ENCODE results near the gene PDCD1. TPM values are rescaled to one million over a fixed set of nuclear protein-coding genes. Genes with fewer than 3 reads are reported as not detected.

PDCD1 gene
- total and polyA plus RNA-seq, 2 experiments from 2014 or later, result not detected

- no peaks in the 10 kb centered on the region for H3K79me2 ChIP-seq (ENCODE audit: insufficient read depth)
- 0 out of 2 replicates have a peak, but pooled peaks cover 7% of the 10 kb centered on the region for H3K27me3 ChIP-seq (replicated peaks; ENCODE audit: insufficient read depth)
- 79 to 81% methylated on average over 13 to 16 of the region's 16 CpGs for WGBS, 2 experiments (ENCODE audit: low coverage in 1 of 2, low lambda C conversion rate in 2 of 2, missing lambda C conversion rate in 2 of 2)
- H3K9me2 ChIP-seq (ENCODE audit: insufficient read depth), result no peaks in the 10 kb centered on the region
- in situ Hi-C loops (cut with MboI), result no loop called here
- no peaks in the 10 kb centered on the region for H3F3A ChIP-seq (ENCODE audit: insufficient read depth)
- H3K9me3 ChIP-seq (ENCODE audit: low read depth), result no peaks in the 10 kb centered on the region
- H3K4me1 ChIP-seq (ENCODE audit: insufficient read depth), result peaks cover 8% of the 10 kb centered on the region
- no peaks in the 10 kb centered on the region for H3K36me3 ChIP-seq (ENCODE audit: low read depth)
- H4K20me1 ChIP-seq (ENCODE audit: insufficient read depth), result no peaks in the 10 kb centered on the region
- no peak for TF ChIP-seq EZH2phosphoT487 (IDR thresholded peaks at IDR 0.05; ENCODE audit: insufficient read depth, low read depth)
- TF ChIP-seq EZH2 (IDR thresholded peaks at IDR 0.05; ENCODE audit: insufficient read depth, poor library complexity, severe bottlenecking), result no peak
- no peak overlapping the region for H3K27ac ChIP-seq
- no peak for DNase-seq
- H2AFZ ChIP-seq, result no peak overlapping the region
- H3K4me2 ChIP-seq (ENCODE audit: unreplicated experiment), result no peak overlapping the region
- H3K4me3 ChIP-seq, result no peak overlapping the region
- H3K9ac ChIP-seq, result no peak overlapping the region
These were observed 34.6 kb upstream of the PDCD1 start for GRCh38 chr2:241893265-241893664.

GRCh38 chr2:241892299-241893137 lies 33.8 kb upstream of the PDCD1 start:
- TF ChIP-seq EZH2 (IDR thresholded peaks at IDR 0.05; ENCODE audit: insufficient read depth, poor library complexity, severe bottlenecking) (no peak), EZH2phosphoT487 (IDR thresholded peaks at IDR 0.05; ENCODE audit: insufficient read depth, low read depth) (0 out of 2 replicates have a peak, but pooled peaks have one; percentile 59)
- Histone ChIP-seq H3K79me2 (ENCODE audit: insufficient read depth) (no peaks in the 10 kb centered on the region), H3K9me3 (ENCODE audit: low read depth) (no peaks in the 10 kb centered on the region), H3F3A (ENCODE audit: insufficient read depth) (no peaks in the 10 kb centered on the region), H3K9me2 (ENCODE audit: insufficient read depth) (no peaks in the 10 kb centered on the region), H2AFZ (no peak overlapping the region), H4K20me1 (ENCODE audit: insufficient read depth) (no peaks in the 10 kb centered on the region), H3K4me3 (no peak overlapping the region), H3K4me2 (ENCODE audit: unreplicated experiment) (no peak overlapping the region), H3K27ac (no peak overlapping the region), H3K36me3 (ENCODE audit: low read depth) (no peaks in the 10 kb centered on the region), H3K27me3 (replicated peaks; ENCODE audit: insufficient read depth) (peaks cover 7% of the 10 kb centered on the region; the same call in 1 of the 2 replicates), H3K9ac (no peak overlapping the region), H3K4me1 (ENCODE audit: insufficient read depth) (peaks cover 8% of the 10 kb centered on the region)
- peak; percentile 59 for DNase-seq
- in situ Hi-C loops (cut with MboI), result no loop called here
- 48% methylated on average over 22 of the region's 22 CpGs for WGBS, 2 experiments (ENCODE audit: low coverage in 1 of 2, low lambda C conversion rate in 2 of 2, missing lambda C conversion rate in 2 of 2)

- H3K27ac ChIP-seq, result no peak overlapping the region
- 60 to 72% methylated on average over 3 of the region's 3 CpGs for WGBS, 2 experiments (ENCODE audit: low coverage in 1 of 2, low lambda C conversion rate in 2 of 2, missing lambda C conversion rate in 2 of 2)
- H3K4me1 ChIP-seq (ENCODE audit: insufficient read depth), result peaks cover 8% of the 10 kb centered on the region
- TF ChIP-seq EZH2 (IDR thresholded peaks at IDR 0.05; ENCODE audit: insufficient read depth, poor library complexity, severe bottlenecking), result no peak
- no peak for TF ChIP-seq EZH2phosphoT487 (IDR thresholded peaks at IDR 0.05; ENCODE audit: insufficient read depth, low read depth)
- H2AFZ ChIP-seq, result no peak overlapping the region
- H3K27me3 ChIP-seq (replicated peaks; ENCODE audit: insufficient read depth), result peaks cover 7% of the 10 kb centered on the region; the same call in 1 of the 2 replicates
- no peak overlapping the region for H3K4me3 ChIP-seq
- no peak overlapping the region for H3K9ac ChIP-seq
- H4K20me1 ChIP-seq (ENCODE audit: insufficient read depth), result no peaks in the 10 kb centered on the region
- H3K79me2 ChIP-seq (ENCODE audit: insufficient read depth), result no peaks in the 10 kb centered on the region
- H3F3A ChIP-seq (ENCODE audit: insufficient read depth), result no peaks in the 10 kb centered on the region
- no peak for DNase-seq
- H3K4me2 ChIP-seq (ENCODE audit: unreplicated experiment), result no peak overlapping the region
- H3K9me2 ChIP-seq (ENCODE audit: insufficient read depth), result no peaks in the 10 kb centered on the region
- in situ Hi-C loops (cut with MboI), result no loop called here
- no peaks in the 10 kb centered on the region for H3K36me3 ChIP-seq (ENCODE audit: low read depth)
- H3K9me3 ChIP-seq (ENCODE audit: low read depth), result no peaks in the 10 kb centered on the region
These were observed 33.2 kb upstream of the PDCD1 start for GRCh38 chr2:241891988-241892298.

GRCh38 chr2:241891315-241891987 lies 32.8 kb upstream of the PDCD1 start:
- DNase-seq, result no peak
- WGBS, 2 experiments (ENCODE audit: low coverage in 1 of 2, low lambda C conversion rate in 2 of 2, missing lambda C conversion rate in 2 of 2), result 88 to 90% methylated on average over 26 to 27 of the region's 27 CpGs
- Histone ChIP-seq H3F3A (ENCODE audit: insufficient read depth) (no peaks in the 10 kb centered on the region), H4K20me1 (ENCODE audit: insufficient read depth) (no peaks in the 10 kb centered on the region), H3K4me2 (ENCODE audit: unreplicated experiment) (no peak overlapping the region), H3K9me3 (ENCODE audit: low read depth) (no peaks in the 10 kb centered on the region), H3K79me2 (ENCODE audit: insufficient read depth) (no peaks in the 10 kb centered on the region), H3K9ac (no peak overlapping the region), H3K27me3 (replicated peaks; ENCODE audit: insufficient read depth) (peaks cover 7% of the 10 kb centered on the region; the same call in 1 of the 2 replicates), H3K27ac (no peak overlapping the region), H3K36me3 (ENCODE audit: low read depth) (no peaks in the 10 kb centered on the region), H3K4me1 (ENCODE audit: insufficient read depth) (peaks cover 8% of the 10 kb centered on the region), H2AFZ (no peak overlapping the region), H3K4me3 (no peak overlapping the region), H3K9me2 (ENCODE audit: insufficient read depth) (no peaks in the 10 kb centered on the region)
- in situ Hi-C loops (cut with MboI), result no loop called here
- TF ChIP-seq EZH2phosphoT487 (IDR thresholded peaks at IDR 0.05; ENCODE audit: insufficient read depth, low read depth), result no peak
- no peak for TF ChIP-seq EZH2 (IDR thresholded peaks at IDR 0.05; ENCODE audit: insufficient read depth, poor library complexity, severe bottlenecking)
